T-helper 1 cell treated with Interleukin-12 subunit alpha and Interleukin-12 subunit beta and Interleukin-4 antibody, amounts not matched to agents 30 μg/mL and 1 μg/mL, for 36 hours (primary cell): Measurements from ENCODE around the gene ZNF716.
"Not testable (repeated sequence)": the region's sequence is repeated elsewhere in the genome, so short reads cannot be mapped to it uniquely, and the experiment has no call there.

Experiments
- H3K27ac Mint-ChIP-seq: one replicate; pipeline ENCODE4 v1.8.0; 2021; ENCODE audit warnings: mild to moderate bottlenecking, mixed read lengths
- H3K27me3 Mint-ChIP-seq: one replicate; pipeline ENCODE4 v1.8.0; 2021; ENCODE audit warnings: low read depth, mixed read lengths
- H3K36me3 Mint-ChIP-seq: one replicate; pipeline ENCODE4 v1.8.0; 2021; ENCODE audit warnings: low read depth, mixed read lengths
- H3K4me1 Mint-ChIP-seq: one replicate; pipeline ENCODE4 v1.8.0; 2021; ENCODE audit warnings: low read depth, mixed read lengths
- H3K4me3 Mint-ChIP-seq: one replicate; pipeline ENCODE4 v1.8.0; 2021; ENCODE audit warnings: mild to moderate bottlenecking, moderate library complexity, mixed read lengths
- H3K9me3 Mint-ChIP-seq: one replicate; pipeline ENCODE4 v1.8.0; 2021; ENCODE audit warnings: mixed read lengths

Gene ZNF716

DNA sequence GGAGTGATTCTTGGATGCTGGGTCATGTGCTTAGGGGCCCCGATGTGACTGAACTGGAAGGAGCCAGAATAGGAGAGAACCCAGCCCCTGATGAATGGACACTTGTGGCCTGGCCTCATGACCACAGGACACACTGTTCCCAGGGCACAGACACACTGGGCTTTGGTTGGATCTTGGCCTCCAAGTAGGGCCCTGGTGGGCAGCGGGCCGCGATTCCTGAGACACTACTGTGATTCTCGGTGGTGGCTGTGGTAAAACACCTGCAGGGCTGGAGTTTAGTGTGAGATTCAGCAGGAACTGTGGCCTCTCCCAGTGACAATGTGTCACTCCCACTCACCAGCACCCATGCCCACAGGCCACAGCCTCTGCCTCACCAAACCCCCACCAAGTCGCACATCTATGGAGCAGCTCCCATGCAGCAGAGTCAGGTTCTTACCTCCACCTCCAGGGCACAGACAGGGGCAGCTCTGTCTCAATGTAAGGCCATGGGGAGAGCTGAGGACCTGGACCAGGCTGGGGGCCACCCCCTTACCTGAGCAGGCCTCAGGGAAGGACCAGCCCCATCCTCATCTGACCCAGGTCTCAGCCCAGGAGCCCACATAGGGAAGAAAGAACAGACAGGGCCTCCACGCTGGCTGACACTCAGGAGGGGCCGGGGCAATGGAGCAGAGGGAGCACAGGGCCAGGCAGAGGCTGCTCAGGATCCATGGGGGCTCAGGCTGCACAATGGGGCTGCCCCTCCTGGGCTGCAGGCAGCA is 33.2 kb upstream of the ZNF716 start:
- no peak overlapping the region for H3K27ac Mint-ChIP-seq

DNA sequence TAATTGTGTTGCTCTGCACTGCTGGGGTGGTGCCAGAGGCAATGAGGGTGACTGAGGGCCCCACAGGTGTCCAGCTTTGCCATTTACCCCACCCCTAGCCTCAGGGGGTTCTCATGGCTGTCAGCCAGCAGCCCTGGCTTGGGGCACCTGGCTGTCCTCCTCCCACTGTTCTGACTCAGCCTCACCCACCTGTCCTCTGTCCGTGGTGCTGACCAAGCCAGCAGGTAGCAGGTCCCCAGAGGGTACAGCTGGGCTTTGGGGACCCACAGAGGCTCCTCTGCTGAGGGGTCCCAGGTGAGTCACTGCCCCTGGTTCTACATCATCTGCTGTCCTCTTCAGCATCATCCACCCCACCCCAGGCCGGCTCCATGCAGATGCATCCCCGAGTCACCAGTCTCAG is 32.2 kb upstream of the ZNF716 start:
- Mint-ChIP-seq H3K27ac (no peak overlapping the region), H3K4me3 (no peak overlapping the region), H3K27me3 (no peaks in the 10 kb centered on the region), H3K4me1 (no peaks in the 10 kb centered on the region), H3K36me3 (no peaks in the 10 kb centered on the region), H3K9me3 (peaks cover 21% of the 10 kb centered on the region)

More for the DNA sequence above, 33.2 kb upstream of the ZNF716 start:
- Mint-ChIP-seq H3K27me3 (no peaks in the 10 kb centered on the region), H3K9me3 (peaks cover 14% of the 10 kb centered on the region), H3K4me1 (no peaks in the 10 kb centered on the region), H3K36me3 (no peaks in the 10 kb centered on the region), H3K4me3 (no peak overlapping the region)

DNA sequence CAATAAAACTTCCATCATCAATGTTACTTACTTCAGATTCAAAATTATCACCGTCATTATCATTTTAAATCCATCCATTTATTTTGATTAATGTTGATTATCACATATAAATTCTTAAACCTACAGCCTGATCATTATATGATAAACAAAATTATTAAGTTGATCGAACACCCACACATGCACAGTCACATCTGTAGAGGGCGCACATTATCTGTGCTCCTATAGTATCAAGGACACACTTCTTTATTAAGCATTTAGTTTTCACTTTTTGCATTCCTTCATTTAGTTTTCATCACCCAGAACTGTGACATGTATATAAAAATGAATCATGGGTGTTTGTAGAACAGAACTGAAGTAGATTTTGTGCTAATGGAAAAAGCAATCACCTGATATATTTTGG is 26.2 kb upstream of the ZNF716 start:
- H3K27me3 Mint-ChIP-seq: no peaks in the 10 kb centered on the region
- H3K36me3 Mint-ChIP-seq: peaks cover 3% of the 10 kb centered on the region
- H3K4me1 Mint-ChIP-seq: no peaks in the 10 kb centered on the region
- H3K4me3 Mint-ChIP-seq: no peak overlapping the region
- no peak overlapping the region for H3K27ac Mint-ChIP-seq
- peaks cover 35% of the 10 kb centered on the region for H3K9me3 Mint-ChIP-seq

DNA sequence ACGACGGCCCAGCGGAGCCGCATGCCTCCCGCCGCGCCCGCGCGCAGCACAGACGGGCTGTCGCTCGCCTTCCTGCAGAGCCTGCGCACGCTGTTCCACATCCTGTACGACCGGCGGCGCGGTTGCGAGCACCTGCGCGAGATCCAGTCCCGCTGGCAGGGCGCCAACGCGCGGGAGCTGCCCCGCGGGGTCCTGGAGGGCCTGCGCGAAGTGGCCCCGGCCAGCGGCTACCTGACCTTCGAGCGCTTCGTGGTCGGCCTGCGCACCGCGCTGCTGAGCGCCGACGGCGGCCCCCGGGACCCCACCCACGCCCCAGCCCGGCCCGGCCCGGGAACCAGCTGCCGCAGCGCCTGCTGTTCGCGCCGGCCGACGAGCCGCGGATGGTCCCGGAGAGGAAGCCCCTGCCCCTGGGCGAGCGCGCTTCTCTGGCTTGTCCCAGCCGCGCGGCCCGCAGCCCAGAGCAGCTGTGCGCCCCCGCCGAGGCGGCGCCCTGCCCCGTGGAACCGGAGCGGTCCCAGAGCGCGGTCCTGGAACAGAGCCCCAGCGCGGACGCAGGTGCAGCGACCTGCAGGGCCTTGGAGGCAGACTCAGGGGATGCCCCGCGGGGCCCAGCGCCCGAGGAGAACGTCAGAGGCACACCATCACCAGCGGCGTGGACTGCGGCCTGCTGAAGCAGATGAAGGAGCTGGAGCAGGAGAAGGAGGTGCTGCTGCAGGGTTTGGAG is 25.3 kb upstream of the ZNF716 start:
- no peak overlapping the region for H3K27ac Mint-ChIP-seq
- H3K9me3 Mint-ChIP-seq: peaks cover 40% of the 10 kb centered on the region
- no peaks in the 10 kb centered on the region for H3K27me3 Mint-ChIP-seq
- H3K4me1 Mint-ChIP-seq: no peaks in the 10 kb centered on the region
- H3K4me3 Mint-ChIP-seq: no peak overlapping the region
- H3K36me3 Mint-ChIP-seq: peaks cover 3% of the 10 kb centered on the region

DNA sequence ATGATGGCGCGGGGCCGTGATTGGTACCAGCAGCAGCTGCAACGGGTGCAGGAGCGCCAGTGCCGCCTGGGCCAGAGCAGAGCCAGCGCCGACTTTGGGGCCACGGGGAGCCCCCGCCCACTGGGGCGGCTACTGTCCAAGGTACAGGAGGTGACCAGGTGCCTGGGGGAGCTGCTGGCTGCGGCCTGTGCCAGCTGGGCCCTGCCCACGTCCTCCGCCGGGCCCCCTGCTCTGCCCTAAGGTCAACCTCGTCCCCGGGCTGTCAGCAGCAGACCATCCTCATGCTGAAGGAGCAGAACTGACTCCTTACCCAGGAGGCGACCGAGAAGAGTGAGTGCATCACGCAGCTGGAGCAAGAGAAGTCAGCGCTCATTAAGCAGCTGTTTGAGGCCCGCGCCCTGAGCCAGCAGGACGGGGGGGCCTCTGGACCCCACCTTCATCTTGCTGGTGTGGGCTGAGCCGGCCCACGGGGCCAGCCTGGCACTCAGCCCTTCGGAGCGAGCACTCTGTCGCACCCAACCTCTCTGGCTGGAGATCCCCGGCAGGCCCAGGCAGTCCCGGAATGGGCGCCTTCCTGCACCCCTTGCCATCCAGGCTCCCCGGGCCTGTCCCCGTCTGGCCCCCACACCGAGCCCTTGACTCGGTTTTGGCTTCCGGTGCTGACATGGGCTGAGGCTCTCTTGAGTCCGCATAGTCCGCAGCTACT is 24.6 kb upstream of the ZNF716 start:
- H3K4me1 Mint-ChIP-seq: no peaks in the 10 kb centered on the region
- no peak overlapping the region for H3K27ac Mint-ChIP-seq
- H3K4me3 Mint-ChIP-seq: no peak overlapping the region
- peaks cover 3% of the 10 kb centered on the region for H3K36me3 Mint-ChIP-seq
- peaks cover 44% of the 10 kb centered on the region for H3K9me3 Mint-ChIP-seq
- H3K27me3 Mint-ChIP-seq: no peaks in the 10 kb centered on the region

DNA sequence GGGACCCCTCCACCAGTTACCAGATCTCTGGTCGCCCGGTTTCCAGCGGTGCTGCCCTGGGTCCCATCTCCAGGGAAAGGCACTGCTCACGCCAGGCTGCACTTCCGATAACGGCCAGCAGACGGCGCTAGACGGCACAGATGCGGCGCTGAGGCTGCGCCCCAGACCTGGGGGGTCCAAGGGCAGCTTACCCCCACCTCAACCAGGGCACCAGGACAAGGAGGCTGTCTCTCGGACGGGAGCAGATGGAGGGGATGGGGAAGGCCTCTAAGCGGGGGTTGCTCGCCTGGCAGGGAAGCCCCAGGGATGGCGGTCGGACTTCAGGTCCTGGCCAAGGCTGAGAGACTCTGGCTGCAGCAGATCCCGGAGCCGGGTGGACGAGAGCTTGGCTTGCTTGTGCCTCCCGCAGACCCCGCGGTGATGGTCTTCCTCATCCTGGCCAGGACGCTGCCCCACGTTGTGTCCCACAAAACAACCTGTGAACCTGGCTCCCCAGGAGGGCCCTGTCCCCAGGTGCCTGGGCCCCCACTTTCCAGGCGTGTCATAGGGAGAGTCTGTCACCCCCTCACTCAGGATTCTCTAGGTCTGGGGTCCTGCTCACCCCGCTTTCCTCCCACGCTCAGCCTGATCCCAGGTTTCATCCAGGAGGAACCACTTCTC is 23.9 kb upstream of the ZNF716 start:
- Mint-ChIP-seq H3K4me3 (no peak overlapping the region), H3K36me3 (peaks cover 3% of the 10 kb centered on the region), H3K4me1 (no peaks in the 10 kb centered on the region), H3K27me3 (no peaks in the 10 kb centered on the region), H3K27ac (no peak overlapping the region), H3K9me3 (peaks cover 47% of the 10 kb centered on the region)

DNA sequence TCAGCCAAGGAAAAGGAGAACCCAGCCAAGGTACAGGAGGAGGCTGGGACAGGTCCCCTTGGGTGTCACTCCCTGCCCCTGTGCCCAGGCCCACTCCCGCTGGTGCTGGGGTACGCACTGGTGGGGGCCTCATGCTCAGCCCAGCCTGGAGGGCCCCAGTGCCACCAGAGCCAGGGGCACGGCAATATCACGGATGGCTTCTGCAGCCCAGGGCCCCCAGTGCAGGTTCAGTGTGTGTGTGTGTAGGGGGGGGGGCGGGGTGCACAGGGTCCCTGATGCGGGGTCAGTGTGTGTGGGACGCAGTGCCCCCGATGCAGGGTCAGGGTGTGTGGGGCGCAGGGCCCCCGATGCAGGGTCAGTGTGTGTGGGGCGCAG is 23.4 kb upstream of the ZNF716 start:
- H3K27me3 Mint-ChIP-seq: no peaks in the 10 kb centered on the region
- no peak overlapping the region for H3K4me3 Mint-ChIP-seq

DNA sequence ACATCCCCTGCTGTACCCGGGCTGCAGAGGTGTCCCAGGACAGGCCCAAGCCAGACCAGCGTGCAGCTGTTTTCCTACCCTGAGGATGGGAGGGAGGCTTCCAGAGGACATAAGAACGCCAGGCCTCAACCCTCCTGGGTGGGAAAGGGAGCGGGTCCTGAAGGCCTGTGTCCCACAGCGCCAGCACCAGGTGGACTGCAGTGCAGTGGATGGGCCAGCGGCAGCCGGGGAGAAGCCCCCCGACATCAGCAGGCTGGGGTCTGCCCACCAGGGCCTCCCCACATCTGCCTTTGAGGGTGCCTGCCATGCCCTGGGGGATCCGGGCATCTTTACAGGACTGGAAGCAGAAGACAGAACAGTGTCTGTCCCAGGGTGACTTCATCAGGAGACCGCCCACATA is 22.8 kb upstream of the ZNF716 start:
- peaks cover 3% of the 10 kb centered on the region for H3K36me3 Mint-ChIP-seq
- no peaks in the 10 kb centered on the region for H3K27me3 Mint-ChIP-seq
- H3K27ac Mint-ChIP-seq: no peak overlapping the region
- H3K9me3 Mint-ChIP-seq: peaks cover 46% of the 10 kb centered on the region
- no peaks in the 10 kb centered on the region for H3K4me1 Mint-ChIP-seq
- no peak overlapping the region for H3K4me3 Mint-ChIP-seq

More for the DNA sequence above, 23.4 kb upstream of the ZNF716 start:
- Mint-ChIP-seq H3K9me3 (peaks cover 44% of the 10 kb centered on the region), H3K4me1 (no peaks in the 10 kb centered on the region), H3K27ac (no peak overlapping the region), H3K36me3 (peaks cover 3% of the 10 kb centered on the region)

DNA sequence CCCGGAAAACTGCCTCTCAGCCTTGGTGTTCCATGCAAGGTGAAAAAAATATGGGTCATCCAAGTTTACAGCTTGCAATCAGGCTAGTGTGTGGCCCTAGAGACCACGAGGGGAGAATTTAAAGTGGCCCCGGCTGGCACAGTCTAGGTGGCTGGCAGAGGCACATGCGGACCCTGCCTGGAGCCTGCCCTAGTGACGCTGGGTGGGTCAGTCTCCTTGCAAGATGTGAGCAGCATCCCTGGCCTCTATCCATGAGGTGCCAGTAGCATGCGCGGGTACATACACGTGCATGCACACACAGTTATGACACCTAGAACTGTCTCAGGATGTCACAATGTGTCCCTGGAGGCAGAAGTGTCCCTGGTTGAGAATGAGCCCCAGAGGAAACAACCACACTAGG is 22.4 kb upstream of the ZNF716 start:
- Mint-ChIP-seq H3K4me3 (no peak overlapping the region), H3K27ac (no peak overlapping the region), H3K36me3 (peaks cover 3% of the 10 kb centered on the region), H3K4me1 (no peaks in the 10 kb centered on the region), H3K9me3 (peaks cover 47% of the 10 kb centered on the region), H3K27me3 (no peaks in the 10 kb centered on the region)

DNA sequence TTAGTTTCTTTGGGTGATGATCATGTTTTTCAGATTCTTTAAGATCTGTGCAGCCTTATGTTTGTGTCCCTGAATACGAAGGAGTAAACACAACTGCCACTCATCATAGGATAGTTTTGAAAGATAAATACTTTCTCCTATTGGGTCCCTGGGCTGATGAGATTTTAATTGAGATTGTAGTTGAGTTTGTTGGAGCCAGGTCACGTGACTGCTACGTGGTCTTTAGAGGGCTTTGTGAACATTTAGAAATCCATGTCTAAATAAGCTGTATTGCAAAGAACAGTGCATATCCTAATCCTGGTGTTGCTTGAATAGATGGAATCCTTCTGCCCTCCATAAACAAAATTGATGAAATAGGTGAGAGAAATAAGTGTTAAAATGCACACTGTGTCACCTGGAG is 17.4 kb upstream of the ZNF716 start:
- no peak overlapping the region for H3K27ac Mint-ChIP-seq
- no peak overlapping the region for H3K4me3 Mint-ChIP-seq
- peaks cover 54% of the 10 kb centered on the region for H3K9me3 Mint-ChIP-seq
- H3K27me3 Mint-ChIP-seq: no peaks in the 10 kb centered on the region
- H3K36me3 Mint-ChIP-seq: no peaks in the 10 kb centered on the region
- no peaks in the 10 kb centered on the region for H3K4me1 Mint-ChIP-seq

DNA sequence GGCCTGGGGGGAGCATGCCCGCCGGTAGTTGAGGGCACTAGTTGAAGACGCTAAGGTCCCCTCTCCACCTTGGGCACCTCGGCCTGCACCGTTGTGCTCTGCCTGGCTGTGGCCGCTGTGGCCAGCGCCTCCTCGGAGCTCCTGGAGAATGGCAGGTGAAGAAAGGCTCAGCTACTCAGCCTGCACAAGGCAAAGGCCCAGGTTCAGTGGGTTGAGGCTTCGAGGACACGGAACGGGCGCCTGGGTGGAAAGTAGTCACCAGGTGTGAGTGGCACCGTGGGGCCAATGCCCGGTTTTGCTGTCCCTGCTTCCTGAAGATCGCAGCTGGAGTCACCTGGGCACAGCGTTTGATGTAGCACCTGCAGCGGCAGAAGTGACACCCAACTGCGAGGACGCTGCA is 12.4 kb upstream of the ZNF716 start:
- no peak overlapping the region for H3K4me3 Mint-ChIP-seq
- H3K4me1 Mint-ChIP-seq: no peaks in the 10 kb centered on the region
- H3K36me3 Mint-ChIP-seq: no peaks in the 10 kb centered on the region
- H3K27ac Mint-ChIP-seq: no peak overlapping the region
- H3K9me3 Mint-ChIP-seq: peaks cover 42% of the 10 kb centered on the region
- H3K27me3 Mint-ChIP-seq: no peaks in the 10 kb centered on the region

DNA sequence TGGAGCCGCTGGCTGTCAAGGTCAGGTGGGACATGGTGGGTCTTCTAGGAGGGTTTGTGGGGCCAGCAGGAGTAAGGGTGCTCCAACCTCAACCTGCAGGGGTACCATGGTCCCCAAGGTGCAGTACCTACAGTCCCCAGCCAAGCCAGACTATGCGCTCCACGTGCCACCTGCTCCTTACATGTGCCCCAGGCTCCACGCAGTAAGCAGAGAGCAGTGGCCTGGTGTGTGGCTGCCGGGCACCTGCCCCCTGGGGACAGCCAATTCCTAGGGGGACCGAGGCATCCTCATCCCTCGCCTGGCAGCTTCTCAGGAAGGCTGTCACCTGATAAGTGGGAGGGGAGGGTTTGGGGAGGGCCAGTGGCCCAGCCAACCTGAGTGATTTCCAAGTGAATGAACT is 11.7 kb upstream of the ZNF716 start:
- Mint-ChIP-seq H3K9me3 (peaks cover 40% of the 10 kb centered on the region), H3K36me3 (no peaks in the 10 kb centered on the region), H3K4me3 (no peak overlapping the region)

DNA sequence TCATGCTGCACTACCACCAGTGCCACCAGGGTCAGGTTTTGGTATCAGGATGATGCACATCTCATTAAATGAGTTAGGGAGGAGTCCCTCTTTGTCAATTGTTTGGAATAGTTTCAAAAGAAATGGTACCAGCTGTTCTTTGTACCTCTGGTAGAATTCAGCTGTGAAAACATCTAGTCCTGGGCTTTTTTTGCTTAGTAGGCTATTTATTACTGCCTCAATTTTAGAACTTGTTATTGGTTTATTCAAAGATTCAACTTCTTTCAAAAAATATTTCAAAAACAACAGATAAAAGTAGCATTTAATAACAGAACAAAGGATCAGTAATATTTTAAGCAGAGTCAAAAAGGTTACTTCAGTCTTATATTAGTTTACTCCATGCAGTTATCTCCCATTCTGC is 6.4 kb upstream of the ZNF716 start:
- no peaks in the 10 kb centered on the region for H3K36me3 Mint-ChIP-seq
- H3K4me1 Mint-ChIP-seq: no peaks in the 10 kb centered on the region

More for the DNA sequence above, 11.7 kb upstream of the ZNF716 start:
- Mint-ChIP-seq H3K27me3 (no peaks in the 10 kb centered on the region), H3K27ac (no peak overlapping the region), H3K4me1 (no peaks in the 10 kb centered on the region)

DNA sequence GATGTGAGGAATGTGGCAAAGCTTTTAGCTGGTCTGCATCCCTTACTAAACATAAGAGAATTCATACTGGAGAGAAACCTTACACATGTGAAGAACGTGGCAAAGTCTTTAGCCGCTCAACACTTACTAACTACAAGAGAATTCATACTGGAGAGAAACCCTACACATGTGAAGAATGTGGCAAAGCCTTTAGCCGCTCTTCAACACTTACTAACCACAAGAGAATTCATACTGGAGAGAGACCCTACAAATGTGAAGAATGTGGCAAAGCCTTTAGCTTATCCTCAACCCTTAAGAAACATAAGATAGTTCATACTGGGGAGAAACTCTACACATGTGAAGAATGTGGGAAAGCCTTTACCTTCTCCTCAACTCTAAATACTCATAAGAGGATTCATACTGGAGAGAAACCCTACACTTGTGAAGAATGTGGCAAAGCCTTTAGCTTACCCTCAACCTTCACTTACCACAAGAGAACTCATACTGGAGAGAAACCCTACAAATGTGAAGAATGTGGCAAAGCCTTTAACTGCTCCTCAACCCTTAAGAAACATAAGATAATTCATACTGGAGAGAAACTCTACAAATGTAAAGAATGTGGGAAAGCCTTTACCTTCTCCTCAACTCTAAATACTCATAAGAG is 19.3 kb downstream of the ZNF716 start:
- H3K27ac Mint-ChIP-seq, H3K36me3 Mint-ChIP-seq, H3K27me3 Mint-ChIP-seq, H3K4me1 Mint-ChIP-seq, H3K4me3 Mint-ChIP-seq: not testable (repeated sequence)
- peaks cover 53% of the 10 kb centered on the region for H3K9me3 Mint-ChIP-seq

More for the DNA sequence above, 6.4 kb upstream of the ZNF716 start:
- Mint-ChIP-seq H3K4me3 (no peak overlapping the region), H3K27me3 (no peaks in the 10 kb centered on the region), H3K9me3 (peaks cover 38% of the 10 kb centered on the region), H3K27ac (no peak overlapping the region)
